Measurements from ENCODE around the gene PCGF3.
A peak's percentile ranks its signal among the peaks of the same experiment; 100 is the strongest.

Gene PCGF3

GRCh38 chr4:674172-675035, 31.2 kb upstream of the PCGF3 start, which contains the start of the genes ATP5ME and MYL5:
ATP5ME (minus strand) TSS chr4:674276; CDS start chr4:674247, 29 bp downstream.
MYL5 (plus strand) TSS chr4:674542; CDS start chr4:678027, 3,485 bp downstream.
- peak within 1 kb of the TSS; percentile 89 for H3K4me3 ChIP-seq (ENCODE audit: low read length)
- no peaks in the 10 kb centered on the region for H3K9me3 ChIP-seq (ENCODE audit: control insufficient read depth, low read length)
- peaks cover 40% of the 10 kb centered on the region for H3K4me1 ChIP-seq (ENCODE audit: control insufficient read depth, insufficient read depth, low read length)
- H3K27me3 ChIP-seq (ENCODE audit: control insufficient read depth, insufficient read depth, low read length), result no peaks in the 10 kb centered on the region
- H3K9ac ChIP-seq (ENCODE audit: low read length), result peak within 1 kb of the TSS; percentile 93
- H3K36me3 ChIP-seq (ENCODE audit: control insufficient read depth, insufficient read depth, low read length), result no peaks in the 10 kb centered on the region

GRCh38 chr4:675036-675882, 30.4 kb upstream of the PCGF3 start:
- H3K4me1 ChIP-seq (ENCODE audit: control insufficient read depth, insufficient read depth, low read length), result peaks cover 42% of the 10 kb centered on the region
- no peaks in the 10 kb centered on the region for H3K36me3 ChIP-seq (ENCODE audit: control insufficient read depth, insufficient read depth, low read length)
- H3K4me3 ChIP-seq (ENCODE audit: low read length), result peak overlapping the region; percentile 89
- no peaks in the 10 kb centered on the region for H3K27me3 ChIP-seq (ENCODE audit: control insufficient read depth, insufficient read depth, low read length)
- no peaks in the 10 kb centered on the region for H3K9me3 ChIP-seq (ENCODE audit: control insufficient read depth, low read length)
- peak overlapping the region; percentile 93 for H3K9ac ChIP-seq (ENCODE audit: low read length)

DNA sequence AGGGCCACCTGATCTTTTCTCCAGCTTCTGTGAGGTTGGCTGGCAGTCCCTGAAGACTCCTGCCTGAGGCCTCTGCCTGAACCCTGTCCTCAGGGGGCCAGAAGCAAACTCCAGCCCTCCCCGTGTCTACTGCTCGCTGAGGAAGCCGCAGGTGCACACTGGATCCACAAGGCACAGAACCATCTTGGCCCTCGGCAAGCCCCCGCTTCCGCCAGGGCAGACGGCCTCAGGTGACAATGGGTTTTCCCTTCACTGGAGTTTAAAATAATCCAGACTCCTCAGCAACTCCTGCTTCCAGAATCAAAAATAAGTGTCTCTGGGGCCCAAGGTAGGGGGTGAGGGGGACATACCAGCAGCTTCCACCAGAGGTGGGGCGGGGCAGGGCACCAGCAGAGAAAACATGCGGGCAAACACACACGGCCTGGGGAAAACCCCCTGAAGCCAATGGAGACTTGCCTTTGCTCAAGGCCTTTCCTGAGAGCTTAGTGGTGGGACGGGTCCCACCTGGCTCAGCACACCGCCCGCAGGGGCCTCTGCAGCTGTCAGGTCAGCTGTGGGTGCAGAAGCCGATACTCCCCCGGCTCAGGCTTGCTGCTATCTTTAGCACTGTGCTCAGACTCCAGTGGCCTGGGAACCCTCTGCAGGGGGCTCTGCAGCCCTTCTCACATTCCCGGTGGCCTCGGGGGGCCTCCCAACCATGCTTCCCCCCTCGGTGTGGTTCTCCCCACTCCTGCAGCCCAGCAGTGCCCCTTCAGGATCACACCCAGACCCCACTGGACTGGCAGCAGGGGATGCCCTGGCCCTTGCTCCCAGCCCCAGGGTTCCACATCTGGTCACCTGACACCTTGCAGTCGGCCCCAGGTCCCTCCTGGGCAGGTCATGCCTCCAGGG, 29.4 kb upstream of the PCGF3 start:
- peaks cover 52% of the 10 kb centered on the region for H3K4me1 ChIP-seq (ENCODE audit: control insufficient read depth, insufficient read depth, low read length)

DNA sequence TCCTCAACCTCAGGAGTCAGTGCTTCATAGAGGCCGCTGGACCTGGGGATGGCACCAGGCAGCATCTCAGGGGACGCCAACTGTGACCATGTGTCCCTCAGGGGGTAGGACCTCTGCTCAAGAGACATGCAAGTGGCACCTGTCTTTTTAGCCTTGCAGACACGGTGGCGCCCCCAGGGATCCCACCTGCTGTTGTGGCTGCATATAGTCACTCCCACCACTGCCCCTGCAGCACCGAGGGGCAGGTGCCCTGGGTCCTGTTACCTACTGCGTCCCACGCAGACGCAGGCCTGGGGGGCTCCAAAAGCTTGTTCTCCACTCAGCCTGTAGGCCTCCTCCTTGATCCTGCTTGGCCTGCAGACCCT, 28.8 kb upstream of the PCGF3 start:
- H3K9me3 ChIP-seq (ENCODE audit: control insufficient read depth, low read length), result no peaks in the 10 kb centered on the region
- H3K4me3 ChIP-seq (ENCODE audit: low read length), result no peak overlapping the region
- H3K9ac ChIP-seq (ENCODE audit: low read length), result no peak overlapping the region
- H3K27me3 ChIP-seq (ENCODE audit: control insufficient read depth, insufficient read depth, low read length), result no peaks in the 10 kb centered on the region
- H3K36me3 ChIP-seq (ENCODE audit: control insufficient read depth, insufficient read depth, low read length), result no peaks in the 10 kb centered on the region
- peaks cover 54% of the 10 kb centered on the region for H3K4me1 ChIP-seq (ENCODE audit: control insufficient read depth, insufficient read depth, low read length)

More for the DNA sequence above, 29.4 kb upstream of the PCGF3 start:
- Histone ChIP-seq H3K9me3 (ENCODE audit: control insufficient read depth, low read length) (no peaks in the 10 kb centered on the region), H3K36me3 (ENCODE audit: control insufficient read depth, insufficient read depth, low read length) (no peaks in the 10 kb centered on the region), H3K4me3 (ENCODE audit: low read length) (no peak overlapping the region), H3K27me3 (ENCODE audit: control insufficient read depth, insufficient read depth, low read length) (no peaks in the 10 kb centered on the region), H3K9ac (ENCODE audit: low read length) (no peak overlapping the region)

- Histone ChIP-seq H3K9ac (ENCODE audit: low read length) (no peak overlapping the region), H3K9me3 (ENCODE audit: control insufficient read depth, low read length) (no peaks in the 10 kb centered on the region), H3K4me3 (ENCODE audit: low read length) (no peak overlapping the region), H3K36me3 (ENCODE audit: control insufficient read depth, insufficient read depth, low read length) (no peaks in the 10 kb centered on the region), H3K4me1 (ENCODE audit: control insufficient read depth, insufficient read depth, low read length) (peaks cover 62% of the 10 kb centered on the region), H3K27me3 (ENCODE audit: control insufficient read depth, insufficient read depth, low read length) (no peaks in the 10 kb centered on the region)
Observed at GRCh38 chr4:677431-678293, 28.0 kb upstream of the PCGF3 start.

- H3K4me3 ChIP-seq (ENCODE audit: low read length), result no peak overlapping the region
- no peak overlapping the region for H3K9ac ChIP-seq (ENCODE audit: low read length)
- no peaks in the 10 kb centered on the region for H3K27me3 ChIP-seq (ENCODE audit: control insufficient read depth, insufficient read depth, low read length)
- H3K9me3 ChIP-seq (ENCODE audit: control insufficient read depth, low read length), result no peaks in the 10 kb centered on the region
- no peaks in the 10 kb centered on the region for H3K36me3 ChIP-seq (ENCODE audit: control insufficient read depth, insufficient read depth, low read length)
- peaks cover 58% of the 10 kb centered on the region for H3K4me1 ChIP-seq (ENCODE audit: control insufficient read depth, insufficient read depth, low read length)
Observed at GRCh38 chr4:678331-679103, 27.1 kb upstream of the PCGF3 start.

- Histone ChIP-seq H3K9ac (ENCODE audit: low read length) (no peak overlapping the region), H3K27me3 (ENCODE audit: control insufficient read depth, insufficient read depth, low read length) (no peaks in the 10 kb centered on the region), H3K9me3 (ENCODE audit: control insufficient read depth, low read length) (no peaks in the 10 kb centered on the region), H3K4me1 (ENCODE audit: control insufficient read depth, insufficient read depth, low read length) (peaks cover 62% of the 10 kb centered on the region), H3K36me3 (ENCODE audit: control insufficient read depth, insufficient read depth, low read length) (no peaks in the 10 kb centered on the region), H3K4me3 (ENCODE audit: low read length) (no peak overlapping the region)
Observed at GRCh38 chr4:679104-679481, 26.5 kb upstream of the PCGF3 start.

GRCh38 chr4:679629-680028, 26.0 kb upstream of the PCGF3 start:
- Histone ChIP-seq H3K9ac (ENCODE audit: low read length) (no peak overlapping the region), H3K9me3 (ENCODE audit: control insufficient read depth, low read length) (no peaks in the 10 kb centered on the region), H3K4me1 (ENCODE audit: control insufficient read depth, insufficient read depth, low read length) (peaks cover 67% of the 10 kb centered on the region), H3K27me3 (ENCODE audit: control insufficient read depth, insufficient read depth, low read length) (no peaks in the 10 kb centered on the region), H3K36me3 (ENCODE audit: control insufficient read depth, insufficient read depth, low read length) (no peaks in the 10 kb centered on the region), H3K4me3 (ENCODE audit: low read length) (no peak overlapping the region)

DNA sequence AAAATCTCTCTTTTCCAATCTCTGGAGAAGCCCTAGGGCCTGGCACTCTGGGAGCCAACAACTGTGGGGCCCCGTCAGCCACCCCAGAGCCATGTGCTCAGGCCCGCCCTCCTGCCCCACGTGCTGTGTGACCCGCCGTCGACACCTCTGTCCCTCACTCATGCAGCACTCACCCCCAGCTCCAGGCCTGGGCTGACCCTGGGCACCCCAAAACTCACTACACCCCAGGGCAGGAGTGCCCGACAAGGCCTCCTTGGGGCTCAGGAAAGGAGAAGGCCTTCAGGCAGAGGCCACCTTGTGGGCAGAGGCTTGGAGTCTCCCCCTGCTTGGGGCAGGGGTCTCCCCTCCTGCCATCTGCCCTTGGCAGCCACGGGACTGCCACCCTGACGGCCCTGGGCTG, 25.5 kb upstream of the PCGF3 start:
- Histone ChIP-seq H3K4me1 (ENCODE audit: control insufficient read depth, insufficient read depth, low read length) (peaks cover 64% of the 10 kb centered on the region), H3K4me3 (ENCODE audit: low read length) (no peak overlapping the region), H3K9me3 (ENCODE audit: control insufficient read depth, low read length) (no peaks in the 10 kb centered on the region), H3K36me3 (ENCODE audit: control insufficient read depth, insufficient read depth, low read length) (no peaks in the 10 kb centered on the region), H3K9ac (ENCODE audit: low read length) (no peak overlapping the region), H3K27me3 (ENCODE audit: control insufficient read depth, insufficient read depth, low read length) (no peaks in the 10 kb centered on the region)

- no peak overlapping the region for H3K4me3 ChIP-seq (ENCODE audit: low read length)
- H3K4me1 ChIP-seq (ENCODE audit: control insufficient read depth, insufficient read depth, low read length), result peaks cover 59% of the 10 kb centered on the region
- no peaks in the 10 kb centered on the region for H3K27me3 ChIP-seq (ENCODE audit: control insufficient read depth, insufficient read depth, low read length)
- H3K9me3 ChIP-seq (ENCODE audit: control insufficient read depth, low read length), result no peaks in the 10 kb centered on the region
- H3K36me3 ChIP-seq (ENCODE audit: control insufficient read depth, insufficient read depth, low read length), result no peaks in the 10 kb centered on the region
- no peak overlapping the region for H3K9ac ChIP-seq (ENCODE audit: low read length)
Observed at GRCh38 chr4:680551-680927, 25.1 kb upstream of the PCGF3 start.

Measured in mucosa of stomach (tissue), 1 donor.